Mesendoderm (in vitro differentiated cells): ENCODE measurements around the gene MSL3B.

Experiments used
- DNase-seq: peaks from one replicate; pipeline ENCODE4 v3.0.0; 2013
- H2AK5ac ChIP-seq: 2 replicates; pipeline ENCODE4 v1.6.1; 2013; ENCODE audit warnings: low read length, inconsistent platforms
- H2BK120ac ChIP-seq: 2 replicates; pipeline ENCODE4 v1.6.1; 2013; ENCODE audit warnings: low read depth, mild to moderate bottlenecking, low read length, moderate library complexity, mixed read lengths
- H2BK15ac ChIP-seq: replicated peaks from 2 replicates; pipeline ENCODE4 v1.6.1; 2013; ENCODE audit warnings: low read depth, mild to moderate bottlenecking, moderate library complexity
- H2BK5ac ChIP-seq: 2 replicates; pipeline ENCODE4 v1.6.1; 2013; ENCODE audit warnings: low read length, inconsistent platforms
- H3K18ac ChIP-seq: 2 replicates; pipeline ENCODE4 v1.6.1; 2013; ENCODE audit warnings: mild to moderate bottlenecking, low read length, mixed read lengths
- H3K23ac ChIP-seq: one replicate; pipeline ENCODE4 v1.6.1; 2013; ENCODE audit warnings: low read length
- H3K27ac ChIP-seq: 2 replicates; pipeline ENCODE4 v1.5.1; 2013; ENCODE audit warnings: low read depth, mild to moderate bottlenecking, inconsistent platforms, low read length, moderate library complexity
- H3K27me3 ChIP-seq: 2 replicates; pipeline ENCODE4 v1.6.1; 2013; ENCODE audit warnings: low read length, control low read depth, mild to moderate bottlenecking, inconsistent platforms; ENCODE audit not compliant: insufficient read depth, poor library complexity
- H3K36me3 ChIP-seq: 2 replicates; pipeline ENCODE4 v1.6.1; 2013; ENCODE audit warnings: low read length, inconsistent platforms; ENCODE audit not compliant: control insufficient read depth, insufficient read depth
- H3K4ac ChIP-seq: one replicate; pipeline ENCODE4 v1.6.1; 2013; ENCODE audit warnings: low read depth, mild to moderate bottlenecking, low read length, moderate library complexity
- H3K4me1 ChIP-seq: 2 replicates; pipeline ENCODE4 v1.6.1; 2013; ENCODE audit warnings: low read depth, low read length, inconsistent platforms; ENCODE audit not compliant: control insufficient read depth
- H3K4me2 ChIP-seq: 2 replicates; pipeline ENCODE4 v1.6.1; 2013; ENCODE audit warnings: low read length
- H3K4me3 ChIP-seq: 2 replicates; pipeline ENCODE4 v1.5.1; 2013; ENCODE audit warnings: mild to moderate bottlenecking, low read length
- H3K56ac ChIP-seq: one replicate; pipeline ENCODE4 v1.6.1; 2013; ENCODE audit warnings: low read length
- H3K79me1 ChIP-seq: 2 replicates; pipeline ENCODE4 v1.6.1; 2013; ENCODE audit warnings: low read length, inconsistent platforms
- H3K79me2 ChIP-seq: 2 replicates; pipeline ENCODE4 v1.6.1; 2013; ENCODE audit warnings: mild to moderate bottlenecking, low read length; ENCODE audit not compliant: control insufficient read depth, insufficient read depth
- H3K9ac ChIP-seq: 2 replicates; pipeline ENCODE4 v1.6.1; 2013; ENCODE audit warnings: low read length, inconsistent platforms
- H4K5ac ChIP-seq: one replicate; pipeline ENCODE4 v1.6.1; 2013; ENCODE audit warnings: low read length
- H4K8ac ChIP-seq: one replicate; pipeline ENCODE4 v1.6.1; 2013; ENCODE audit warnings: low read depth, mild to moderate bottlenecking, control low read depth, low read length, moderate library complexity
- WGBS: extraction: QIAGEN DNeasy Blood & Tissue Kit; methylation state at CpG from one replicate; pipeline ENCODE4 v1.1.7; 2013; ENCODE audit warnings: low lambda C conversion rate, missing lambda C conversion rate; ENCODE audit not compliant: insufficient coverage; ENCODE audit errors: extremely low coverage; 5-methylcytosine and 5-hydroxymethylcytosine counted together

MSL3B gene

DNA sequence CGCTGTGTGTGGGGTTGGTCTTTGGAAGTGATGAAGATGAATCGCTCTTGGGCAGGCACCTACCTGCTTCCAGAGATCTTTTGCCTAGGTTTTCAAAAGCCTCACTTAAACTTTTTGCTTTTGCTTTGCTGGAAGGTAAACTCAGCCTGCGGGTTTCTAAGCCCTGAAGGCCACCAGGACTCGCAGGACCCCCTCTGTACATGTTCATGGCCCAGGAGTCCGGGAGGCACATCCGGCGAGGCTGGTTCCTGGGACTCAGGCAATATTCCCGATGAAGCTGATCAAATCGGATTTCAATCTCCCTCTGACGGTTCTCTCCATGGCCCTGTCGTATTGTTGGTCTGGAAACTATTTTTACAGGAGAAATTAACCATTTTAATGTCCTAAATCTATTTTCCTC lies 27.0 kb downstream of the MSL3B start:
- Histone ChIP-seq H3K4me1 (no peaks in the 10 kb centered on the region), H3K27me3 (no peaks in the 10 kb centered on the region), H3K36me3 (peaks cover 40% of the 10 kb centered on the region), H3K56ac (no peak overlapping the region), H2AK5ac (no peak overlapping the region), H3K4ac (no peak overlapping the region), H2BK120ac (no peak overlapping the region), H2BK15ac (no peak overlapping the region), H3K4me3 (no peak overlapping the region), H3K79me1 (peaks cover 18% of the 10 kb centered on the region), H3K79me2 (peaks cover 55% of the 10 kb centered on the region), H3K27ac (no peak overlapping the region), H3K4me2 (no peak overlapping the region), H2BK5ac (no peak overlapping the region), H4K5ac (no peak overlapping the region), H3K18ac (no peak overlapping the region), H4K8ac (no peak overlapping the region), H3K9ac (no peak overlapping the region), H3K23ac (no peak overlapping the region)
- DNase-seq: no peak
- no CpG with 5 or more reads among the region's 11 CpGs for WGBS

GRCh38 chr2:233840520-233840919 lies 27.7 kb downstream of the MSL3B start:
- Histone ChIP-seq H3K4ac (no peak overlapping the region), H3K9ac (no peak overlapping the region), H3K79me1 (peaks cover 21% of the 10 kb centered on the region), H3K79me2 (peaks cover 55% of the 10 kb centered on the region), H3K4me3 (no peak overlapping the region), H3K4me2 (no peak overlapping the region), H3K23ac (no peak overlapping the region), H3K27me3 (no peaks in the 10 kb centered on the region), H2BK120ac (no peak overlapping the region), H4K8ac (no peak overlapping the region), H4K5ac (no peak overlapping the region), H3K27ac (no peak overlapping the region), H3K56ac (no peak overlapping the region), H3K4me1 (no peaks in the 10 kb centered on the region), H3K36me3 (peaks cover 43% of the 10 kb centered on the region), H2BK15ac (no peak overlapping the region), H2BK5ac (no peak overlapping the region), H3K18ac (no peak overlapping the region), H2AK5ac (no peak overlapping the region)
- WGBS: no CpG with 5 or more reads among the region's 9 CpGs
- DNase-seq: no peak

GRCh38 chr2:233839447-233839820 lies 28.8 kb downstream of the MSL3B start:
- Histone ChIP-seq H2BK120ac (no peak overlapping the region), H3K36me3 (peaks cover 45% of the 10 kb centered on the region), H3K79me2 (peaks cover 55% of the 10 kb centered on the region), H3K4me2 (no peak overlapping the region), H3K56ac (no peak overlapping the region), H3K18ac (no peak overlapping the region), H2BK5ac (no peak overlapping the region), H4K8ac (no peak overlapping the region), H2AK5ac (no peak overlapping the region), H3K4me1 (no peaks in the 10 kb centered on the region), H3K9ac (no peak overlapping the region), H3K27me3 (no peaks in the 10 kb centered on the region), H3K79me1 (peaks cover 21% of the 10 kb centered on the region), H4K5ac (no peak overlapping the region), H3K27ac (no peak overlapping the region), H3K4me3 (no peak overlapping the region), H2BK15ac (no peak overlapping the region), H3K23ac (no peak overlapping the region), H3K4ac (no peak overlapping the region)
- DNase-seq: no peak
- no CpG with 5 or more reads among the region's 10 CpGs for WGBS

- peaks cover 39% of the 10 kb centered on the region for H3K36me3 ChIP-seq
Measured at GRCh38 chr2:233838726-233839446, 29.3 kb downstream of the MSL3B start.

DNA sequence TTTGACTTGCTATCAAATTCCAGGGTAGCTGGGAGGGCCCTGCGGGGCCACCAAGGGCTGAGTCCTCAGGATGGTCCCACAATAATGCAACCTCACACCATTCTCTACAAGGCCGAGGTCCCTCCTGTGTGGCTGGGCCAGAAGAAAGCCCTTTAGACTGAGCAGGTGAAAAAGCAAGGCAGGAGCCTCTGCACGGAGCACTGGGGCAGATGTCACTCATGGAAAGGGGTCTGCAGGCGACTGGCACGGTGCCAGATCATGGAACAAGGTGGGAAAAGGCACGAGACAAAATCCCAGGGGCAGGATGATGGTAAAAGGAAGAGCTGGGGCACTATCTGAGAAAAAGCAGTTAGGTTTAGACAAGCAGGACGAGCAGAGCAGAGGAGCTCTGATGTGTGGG lies 29.9 kb downstream of the MSL3B start:
- DNase-seq: no peak
- no peak overlapping the region for H3K9ac ChIP-seq
- no peak overlapping the region for H3K4ac ChIP-seq
- H3K4me1 ChIP-seq: no peaks in the 10 kb centered on the region
- H4K5ac ChIP-seq: no peak overlapping the region
- no peak overlapping the region for H3K18ac ChIP-seq
- no peak overlapping the region for H3K27ac ChIP-seq
- no peak overlapping the region for H3K4me3 ChIP-seq
- no peak overlapping the region for H4K8ac ChIP-seq
- no CpG with 5 or more reads among the region's 7 CpGs for WGBS
- H3K79me1 ChIP-seq: peaks cover 15% of the 10 kb centered on the region
- no peak overlapping the region for H2AK5ac ChIP-seq
- H3K4me2 ChIP-seq: no peak overlapping the region
- no peak overlapping the region for H3K23ac ChIP-seq
- no peak overlapping the region for H2BK15ac ChIP-seq
- peaks cover 46% of the 10 kb centered on the region for H3K79me2 ChIP-seq
- no peak overlapping the region for H2BK120ac ChIP-seq
- H2BK5ac ChIP-seq: no peak overlapping the region
- no peak overlapping the region for H3K56ac ChIP-seq
- peaks cover 34% of the 10 kb centered on the region for H3K36me3 ChIP-seq
- no peaks in the 10 kb centered on the region for H3K27me3 ChIP-seq

More at GRCh38 chr2:233838726-233839446, 29.3 kb downstream of the MSL3B start:
- H3K23ac ChIP-seq: no peak overlapping the region
- no CpG with 5 or more reads among the region's 12 CpGs for WGBS
- H2BK15ac ChIP-seq: no peak overlapping the region
- H3K27ac ChIP-seq: no peak overlapping the region
- no peak overlapping the region for H2AK5ac ChIP-seq
- H3K56ac ChIP-seq: no peak overlapping the region
- no peak overlapping the region for H4K5ac ChIP-seq
- peaks cover 52% of the 10 kb centered on the region for H3K79me2 ChIP-seq
- no peak overlapping the region for H3K4me3 ChIP-seq
- H4K8ac ChIP-seq: no peak overlapping the region
- H3K79me1 ChIP-seq: peaks cover 18% of the 10 kb centered on the region
- DNase-seq: no peak
- H3K27me3 ChIP-seq: no peaks in the 10 kb centered on the region
- no peak overlapping the region for H2BK120ac ChIP-seq
- H3K4me2 ChIP-seq: no peak overlapping the region
- H3K9ac ChIP-seq: no peak overlapping the region
- no peak overlapping the region for H2BK5ac ChIP-seq
- H3K18ac ChIP-seq: no peak overlapping the region
- H3K4ac ChIP-seq: no peak overlapping the region
- no peaks in the 10 kb centered on the region for H3K4me1 ChIP-seq

GRCh38 chr2:233837694-233838229 lies 30.4 kb downstream of the MSL3B start:
- no CpG with 5 or more reads among the region's 9 CpGs for WGBS
- Histone ChIP-seq H3K79me1 (peaks cover 15% of the 10 kb centered on the region), H3K56ac (no peak overlapping the region), H3K4me2 (no peak overlapping the region), H3K9ac (no peak overlapping the region), H4K5ac (no peak overlapping the region), H4K8ac (no peak overlapping the region), H3K4ac (no peak overlapping the region), H3K4me3 (no peak overlapping the region), H2BK15ac (no peak overlapping the region), H3K79me2 (peaks cover 46% of the 10 kb centered on the region), H3K27me3 (no peaks in the 10 kb centered on the region), H3K4me1 (no peaks in the 10 kb centered on the region), H2BK5ac (no peak overlapping the region), H2AK5ac (no peak overlapping the region), H3K18ac (no peak overlapping the region), H3K36me3 (peaks cover 31% of the 10 kb centered on the region), H2BK120ac (no peak overlapping the region), H3K27ac (no peak overlapping the region), H3K23ac (no peak overlapping the region)
- DNase-seq: no peak
